Prostate gland (tissue), 2 donors: ENCODE results near the gene JAKMIP2. TPM values are rescaled to one million over a fixed set of nuclear protein-coding genes. Genes with fewer than 3 reads are reported as not detected.

Experiments
- DNase-seq: peaks from one replicate; pipeline ENCODE4 v3.0.0-alpha.2; 2019; ENCODE audit warnings: low spot score
- H3K27ac ChIP-seq, 2 donors: fragments of 200-600 bp; sonication (generic); 2 replicates each; pipeline ENCODE4 v1.5.1; 2017 to 2019
- H3K27me3 ChIP-seq: fragments of 200-600 bp; sonication (generic); replicated peaks from 2 replicates; pipeline ENCODE4 v1.5.1; 2019; ENCODE audit not compliant: insufficient read depth
- H3K36me3 ChIP-seq, 2 donors: fragments of 200-600 bp; sonication (generic); 1 replicate in 1 of 2; 2 replicates in 1 of 2; pipeline versions ENCODE4 v1.5.1 to v1.8.1; 2017 to 2019
- H3K4me1 ChIP-seq: fragments of 200-600 bp; sonication (generic); replicated peaks from 2 replicates; pipeline ENCODE4 v1.5.1; 2019
- H3K4me3 ChIP-seq, 2 donors: fragments of 200-600 bp; sonication (generic); 2 replicates each; pipeline ENCODE4 v1.5.1; 2017 to 2019
- H3K9me3 ChIP-seq: fragments of 200-600 bp; sonication (generic); 2 replicates; pipeline ENCODE4 v1.5.1; 2017
- CTCF ChIP-seq, 4 experiments: fragments of 200-600 bp in 2 of 4; fragments of 450-650 bp in 2 of 4; sonication (generic) in 2 of 4; IDR thresholded peaks; 1 replicate in 3 of 4; 2 replicates in 1 of 4; pipeline ENCODE4 v1.5.1; 2016 to 2019; ENCODE audit warnings: antibody characterized with exemption in 4 of 4, mild to moderate bottlenecking in 2 of 4, moderate library complexity in 2 of 4
- POLR2A ChIP-seq: fragments of 450-650 bp; IDR thresholded peaks from one replicate; pipeline ENCODE4 v1.6.1; 2016; ENCODE audit warnings: antibody characterized with exemption, mild to moderate bottlenecking
- POLR2AphosphoS5 ChIP-seq: sonication (generic); formaldehyde crosslinking; IDR thresholded peaks from one replicate; pipeline ENCODE4 v1.6.1; 2017; ENCODE audit warnings: antibody characterized with exemption
- WGBS: methylation state at CpG from one replicate; pipeline ENCODE4 v1.1.5; 2018; 5-methylcytosine and 5-hydroxymethylcytosine counted together
- intact Hi-C: fragments of 100-400 bp; cut with DNase I; formaldehyde crosslinking; loops from one replicate; pipeline ENCODE4 v1.14.2; 2022
- total RNA-seq, 2 donors: library from RNA; depleted of rRNA; stranded (reverse); fragments of >200 nt; gene quantifications; one replicate each; pipeline ENCODE4 v1.1.0, GENCODE V29; 2016

The JAKMIP2 gene
- total RNA-seq, 2 donors from 2014 or later: 0.85 to 1.2 TPM

- no peaks in the 10 kb centered on the region for H3K27me3 ChIP-seq
- no peak overlapping the region for H3K4me3 ChIP-seq
- DNase-seq: no peak
- H3K36me3 ChIP-seq: no peaks in the 10 kb centered on the region
- no peak overlapping the region for H3K27ac ChIP-seq
- H3K9me3 ChIP-seq: no peaks in the 10 kb centered on the region
- no peak for TF ChIP-seq CTCF (IDR thresholded peaks at IDR 0.05)
- peaks cover 3% of the 10 kb centered on the region for H3K4me1 ChIP-seq
- intact Hi-C loops: no loop called here
- 80% methylated on average over 2 of the region's 2 CpGs for WGBS
Observed at GRCh38 chr5:147668385-147668784, 114.1 kb downstream of the JAKMIP2 start.

GRCh38 chr5:147667363-147667762 is 115.2 kb downstream of the JAKMIP2 start:
- intact Hi-C loops: no loop called here
- no peak overlapping the region for H3K27ac ChIP-seq
- H3K27me3 ChIP-seq: no peaks in the 10 kb centered on the region
- peaks cover 3% of the 10 kb centered on the region for H3K4me1 ChIP-seq
- no peak for DNase-seq
- H3K4me3 ChIP-seq: no peak overlapping the region
- H3K9me3 ChIP-seq: no peaks in the 10 kb centered on the region
- WGBS: 88% methylated on average over 1 of the region's 1 CpG
- no peaks in the 10 kb centered on the region for H3K36me3 ChIP-seq
- TF ChIP-seq CTCF (IDR thresholded peaks at IDR 0.05) (no peak), POLR2A (no peak), POLR2AphosphoS5 (no peak)

- no peak overlapping the region for H3K4me3 ChIP-seq
- H3K4me1 ChIP-seq: peaks cover 3% of the 10 kb centered on the region
- intact Hi-C loops: no loop called here
- H3K27me3 ChIP-seq: no peaks in the 10 kb centered on the region
- no peaks in the 10 kb centered on the region for H3K9me3 ChIP-seq
- no peaks in the 10 kb centered on the region for H3K36me3 ChIP-seq
- no peak for DNase-seq
- no peak overlapping the region for H3K27ac ChIP-seq
- no peak for TF ChIP-seq POLR2AphosphoS5
- TF ChIP-seq CTCF (IDR thresholded peaks at IDR 0.05): no peak
- no peak for TF ChIP-seq POLR2A
- WGBS: 80% methylated on average over 6 of the region's 6 CpGs
Observed at GRCh38 chr5:147666419-147666818, 116.1 kb downstream of the JAKMIP2 start.

GRCh38 chr5:147661541-147661940 is 121.0 kb downstream of the JAKMIP2 start:
- TF ChIP-seq POLR2AphosphoS5 (no peak), CTCF (IDR thresholded peaks at IDR 0.05) (no peak), POLR2A (no peak)
- H3K4me3 ChIP-seq: no peak overlapping the region
- no peaks in the 10 kb centered on the region for H3K27me3 ChIP-seq
- WGBS: 91% methylated on average over 5 of the region's 5 CpGs
- H3K9me3 ChIP-seq: no peaks in the 10 kb centered on the region
- no peaks in the 10 kb centered on the region for H3K4me1 ChIP-seq
- intact Hi-C loops: no loop called here
- H3K27ac ChIP-seq: no peak overlapping the region
- DNase-seq: no peak
- H3K36me3 ChIP-seq: no peaks in the 10 kb centered on the region

DNA sequence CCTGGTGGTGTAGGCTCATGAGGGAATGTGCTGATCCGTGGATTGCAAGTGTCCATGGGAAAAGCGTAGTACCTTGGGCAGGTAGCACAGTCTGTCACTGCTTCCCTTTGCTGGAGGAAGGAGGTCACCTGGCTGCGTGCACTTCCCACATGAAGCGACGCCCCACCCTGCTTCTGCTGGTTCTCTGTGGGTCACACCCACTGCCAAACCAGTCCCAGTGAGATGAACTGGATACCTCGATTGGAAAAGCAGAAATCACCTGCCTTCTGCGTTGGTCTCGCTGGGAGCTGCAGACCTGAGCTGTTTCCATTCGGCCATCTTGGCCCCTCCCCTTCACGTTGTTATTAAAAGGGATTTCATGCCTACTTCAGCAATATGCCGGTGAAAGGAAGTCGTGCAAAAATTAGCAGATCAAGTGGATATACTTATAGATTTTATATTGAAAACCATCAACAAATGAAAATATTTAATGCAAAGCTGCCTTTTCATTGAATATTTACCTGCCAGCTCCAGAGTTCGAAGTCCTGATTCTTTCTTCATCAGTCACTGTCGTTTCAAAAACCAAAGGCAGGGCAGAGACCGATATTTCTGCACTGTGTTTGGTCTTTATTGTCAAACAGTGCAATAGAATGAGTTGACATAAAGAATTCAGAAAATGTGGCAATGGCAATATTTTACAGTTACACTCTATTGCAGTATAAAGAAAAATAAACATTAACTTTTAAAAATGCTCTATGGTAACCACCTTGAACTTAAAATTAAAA is 123.2 kb downstream of the JAKMIP2 start:
- Histone ChIP-seq H3K9me3 (no peaks in the 10 kb centered on the region), H3K27ac (no peak overlapping the region), H3K4me1 (no peaks in the 10 kb centered on the region), H3K4me3 (no peak overlapping the region), H3K27me3 (no peaks in the 10 kb centered on the region), H3K36me3 (no peaks in the 10 kb centered on the region)
- DNase-seq: no peak
- intact Hi-C loops: no loop called here
- TF ChIP-seq POLR2AphosphoS5 (no peak), CTCF (IDR thresholded peaks at IDR 0.05) (no peak), POLR2A (no peak)
- 84% methylated on average over 15 of the region's 15 CpGs for whole genome bisulfite sequencing
